Adrenal gland (tissue), 12 donors: ENCODE data around the gene FASTKD1. TPM values are rescaled to one million over a fixed set of nuclear protein-coding genes. Genes with fewer than 3 reads are reported as not detected.
"Not testable (repeated sequence)": the region's sequence is repeated elsewhere in the genome, so short reads cannot be mapped to it uniquely, and the experiment has no call there.

ENCODE experiments used
- DNase-seq, 7 donors: peaks; one replicate each; pipeline ENCODE4 v3.0.0-alpha.2; 2019 to 2020
- H3K27ac ChIP-seq, 5 donors: fragments of 200-600 bp; sonication (generic) in 4 of 5; 1 replicate in 3 of 5; 2 replicates in 2 of 5; pipeline versions ENCODE4 v1.5.1 to v1.8.0; 2016 to 2020; ENCODE audit warnings: mild to moderate bottlenecking in 1 of 5
- H3K27me3 ChIP-seq: fragments of 200-600 bp; 2 replicates; pipeline ENCODE4 v1.8.0; 2021
- H3K36me3 ChIP-seq, 2 donors: fragments of 200-600 bp; replicated peaks in 1 of 2; 1 replicate in 1 of 2; 2 replicates in 1 of 2; pipeline versions ENCODE4 v1.5.1 to v1.8.0; 2018 to 2022
- H3K4me1 ChIP-seq, 2 donors: fragments of 200-600 bp; replicated peaks in 1 of 2; 1 replicate in 1 of 2; 2 replicates in 1 of 2; pipeline versions ENCODE4 v1.5.1 to v1.8.0; 2018 to 2021
- H3K4me3 ChIP-seq, 4 donors: fragments of 200-600 bp; sonication (generic) in 3 of 4; one replicate each; pipeline ENCODE4 v1.5.1; 2016 to 2018
- H3K9me3 ChIP-seq, 3 donors: fragments of 200-600 bp; sonication (generic) in 1 of 3; replicated peaks in 1 of 3; 1 replicate in 2 of 3; 2 replicates in 1 of 3; pipeline versions ENCODE4 v1.5.1 to v1.8.0; 2016 to 2021
- POLR2A ChIP-seq, 2 donors: fragments of 450-650 bp; IDR thresholded peaks; one replicate each; pipeline ENCODE4 v1.6.1; 2017; ENCODE audit warnings: antibody characterized with exemption in 2 of 2, mild to moderate bottlenecking in 2 of 2, moderate library complexity in 1 of 2
- WGBS, 4 donors: extraction: QIAGEN DNeasy Blood & Tissue Kit in 2 of 4; methylation state at CpG; one replicate each; pipeline versions ENCODE4 v1.1.5 to v1.1.7; 2013 to 2017; 5-methylcytosine and 5-hydroxymethylcytosine counted together
- intact Hi-C, 2 donors: fragments of 100-400 bp; cut with DNase I; formaldehyde crosslinking; loops; one replicate each; pipeline versions ENCODE4 v1.14.1 to v1.15.0; 2022 to 2023
- polyA plus RNA-seq, 3 donors: library from polyadenylated mRNA; stranded (reverse); fragments of 200-250 nt in 2 of 3; fragments of 350-450 nt in 1 of 3; fragmentation: Illumina TruSeq in 1 of 3; extraction: RNeasy Lipid Tissue Mini Kit (QIAGEN cat#74804) in 1 of 3; gene quantifications; one replicate each; pipeline ENCODE4 v1.2.3, GENCODE V29; 2013 to 2014
- total RNA-seq, 9 donors: library from RNA; depleted of rRNA in 4 of 9; stranded (reverse); fragments of >200 nt in 4 of 9; fragments of 120-200 nt in 1 of 9; fragmentation: NEBNext Ultra II Directional in 1 of 9; extraction: Animal tissue kit (Norgen Biotek cat#: 25700) in 1 of 9; gene quantifications; one replicate each; pipeline versions ENCODE4 v1.1.0 to v1.2.4, GENCODE V29; 2013 to 2023
- TF ChIP-seq, protein P1 (sequence below), 6 experiments: fragments of 450-650 bp in 4 of 6; fragments of 200-600 bp in 2 of 6; sonication (generic) in 1 of 6; IDR thresholded peaks; 1 replicate in 5 of 6; 2 replicates in 1 of 6; pipeline versions ENCODE4 v1.5.1 to v1.8.0; 2016 to 2021; ENCODE audit warnings: antibody characterized with exemption in 6 of 6, mild to moderate bottlenecking in 2 of 6, moderate library complexity in 1 of 6
- donor health status: healthy with polysubstance abuse.
- donor health status: Bipolar disorder and iron deficiency.
- donor health status: DM: yes; HTN: yes; CAD: no.
- donor health status: DM: no; HTN: no; CAD: no.
- donor health status: DM: no; HTN: no; CAD: no.
- donor health status: DM: yes; HTN: yes; CAD: no.

The FASTKD1 gene
- total and polyA plus RNA-seq, 12 donors: 5.9 to 121 (median 20.9) TPM

DNA sequence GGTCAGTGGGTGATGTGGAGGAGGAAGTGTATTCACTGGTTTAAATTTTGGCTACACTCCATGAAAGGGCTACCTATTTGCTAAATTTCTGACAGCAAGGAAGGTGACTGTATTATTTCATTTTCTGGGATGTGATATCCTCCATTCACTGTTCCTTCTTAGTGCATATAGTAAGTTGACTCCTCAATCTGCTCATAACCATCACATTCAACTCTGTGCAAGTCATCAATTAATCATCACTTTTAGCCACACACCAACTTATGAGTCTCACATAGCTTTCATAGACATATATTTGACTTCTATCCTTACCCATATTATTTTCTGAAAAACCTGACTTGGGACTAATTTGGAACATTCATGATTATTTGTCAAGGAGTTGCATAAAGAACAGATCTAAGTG, 47.2 kb downstream of the FASTKD1 start:
- no peak overlapping the region for H3K27ac ChIP-seq
- no peaks in the 10 kb centered on the region for H3K4me1 ChIP-seq
- H3K9me3 ChIP-seq: no peaks in the 10 kb centered on the region
- H3K4me3 ChIP-seq: no peak overlapping the region
- no peak for DNase-seq
- H3K36me3 ChIP-seq: peaks cover 0 to 7% of the 10 kb centered on the region in 2 donors
- no peak for TF ChIP-seq POLR2A (IDR thresholded peaks at IDR 0.05)
- TF ChIP-seq, protein P1, sequence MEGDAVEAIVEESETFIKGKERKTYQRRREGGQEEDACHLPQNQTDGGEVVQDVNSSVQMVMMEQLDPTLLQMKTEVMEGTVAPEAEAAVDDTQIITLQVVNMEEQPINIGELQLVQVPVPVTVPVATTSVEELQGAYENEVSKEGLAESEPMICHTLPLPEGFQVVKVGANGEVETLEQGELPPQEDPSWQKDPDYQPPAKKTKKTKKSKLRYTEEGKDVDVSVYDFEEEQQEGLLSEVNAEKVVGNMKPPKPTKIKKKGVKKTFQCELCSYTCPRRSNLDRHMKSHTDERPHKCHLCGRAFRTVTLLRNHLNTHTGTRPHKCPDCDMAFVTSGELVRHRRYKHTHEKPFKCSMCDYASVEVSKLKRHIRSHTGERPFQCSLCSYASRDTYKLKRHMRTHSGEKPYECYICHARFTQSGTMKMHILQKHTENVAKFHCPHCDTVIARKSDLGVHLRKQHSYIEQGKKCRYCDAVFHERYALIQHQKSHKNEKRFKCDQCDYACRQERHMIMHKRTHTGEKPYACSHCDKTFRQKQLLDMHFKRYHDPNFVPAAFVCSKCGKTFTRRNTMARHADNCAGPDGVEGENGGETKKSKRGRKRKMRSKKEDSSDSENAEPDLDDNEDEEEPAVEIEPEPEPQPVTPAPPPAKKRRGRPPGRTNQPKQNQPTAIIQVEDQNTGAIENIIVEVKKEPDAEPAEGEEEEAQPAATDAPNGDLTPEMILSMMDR (IDR thresholded peaks at IDR 0.05): no peak
- intact Hi-C loops: no loop called here
- H3K27me3 ChIP-seq: no peaks in the 10 kb centered on the region

DNA sequence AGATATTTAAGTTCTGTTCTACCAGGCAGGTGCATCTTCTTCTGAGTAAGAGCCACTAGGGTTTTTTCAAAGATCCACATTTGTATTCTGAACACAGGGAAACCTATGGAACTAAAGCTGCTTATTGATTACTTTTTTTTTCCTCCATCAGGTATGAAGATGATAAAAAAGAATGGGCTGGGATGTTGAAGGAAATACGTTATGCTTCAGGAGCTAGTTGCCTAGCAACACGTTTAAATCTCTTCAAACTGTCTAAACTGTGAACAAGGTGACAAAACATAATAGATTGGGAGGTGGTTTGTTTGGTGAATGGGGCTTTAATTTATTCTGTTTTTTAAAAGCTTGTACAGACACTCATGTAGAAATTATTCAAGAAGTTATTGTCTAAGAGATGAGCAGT, 48.2 kb downstream of the FASTKD1 start:
- no peaks in the 10 kb centered on the region for H3K27me3 ChIP-seq
- no peaks in the 10 kb centered on the region for H3K9me3 ChIP-seq
- WGBS, 4 donors: 85 to 88% (median 85%) methylated on average over 2 of the region's 2 CpGs
- H3K4me3 ChIP-seq: no peak overlapping the region
- no peak overlapping the region for H3K27ac ChIP-seq
- intact Hi-C loops: no loop called here
- H3K4me1 ChIP-seq: no peaks in the 10 kb centered on the region
- no peak for DNase-seq
- no peak for TF ChIP-seq POLR2A (IDR thresholded peaks at IDR 0.05)
- TF ChIP-seq, protein P1 (IDR thresholded peaks at IDR 0.05): no peak
- peaks cover 0 to 11% of the 10 kb centered on the region in 2 donors for H3K36me3 ChIP-seq

DNA sequence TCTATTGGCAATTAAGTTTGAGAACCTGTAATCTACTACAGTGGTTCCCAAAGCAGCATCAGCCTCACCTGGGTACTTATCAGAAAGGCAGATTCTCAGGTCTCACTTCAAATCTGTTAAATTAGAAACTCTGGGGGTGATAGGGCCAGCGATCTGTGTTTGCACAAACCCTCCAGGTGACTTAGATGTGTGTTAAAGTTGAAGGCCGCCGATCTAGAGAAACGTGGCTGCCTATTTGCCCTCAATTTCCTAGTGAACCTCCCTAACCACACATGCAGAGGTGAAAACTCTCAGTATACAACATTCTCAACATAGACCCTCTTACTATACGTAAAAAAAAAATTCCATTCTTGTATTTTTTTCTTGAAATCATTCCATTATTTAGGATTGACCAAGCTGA, 50.0 kb downstream of the FASTKD1 start:
- 66 to 87% (median 71%) methylated on average over 5 of the region's 5 CpGs for WGBS, 4 donors
- intact Hi-C loops: no loop called here

DNA sequence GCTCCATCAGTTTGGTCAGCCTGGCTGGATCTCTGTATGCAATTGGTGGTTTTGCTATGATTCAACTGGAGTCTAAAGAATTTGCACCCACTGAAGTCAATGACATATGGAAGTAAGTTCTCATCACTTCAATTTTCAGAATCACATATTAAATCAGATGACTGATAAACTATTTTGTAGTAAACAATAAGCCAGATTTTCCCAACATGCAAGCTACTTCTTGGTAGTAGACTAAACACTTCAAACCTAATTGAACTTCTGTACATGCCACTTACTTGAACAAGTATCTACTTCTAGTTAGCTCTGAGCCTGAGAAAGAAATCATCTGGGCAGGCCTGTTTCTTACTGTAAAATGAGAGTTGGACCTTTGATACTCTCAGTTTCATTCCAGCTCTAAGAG, 52.8 kb downstream of the FASTKD1 start:
- Histone ChIP-seq H3K9me3 (no peaks in the 10 kb centered on the region), H3K27me3 (no peaks in the 10 kb centered on the region), H3K27ac (no peak overlapping the region), H3K4me1 (no peaks in the 10 kb centered on the region), H3K4me3 (no peak overlapping the region), H3K36me3 (peaks cover 0 to 6% of the 10 kb centered on the region in 2 donors)
- no peak for TF ChIP-seq POLR2A (IDR thresholded peaks at IDR 0.05)
- TF ChIP-seq, protein P1 (IDR thresholded peaks at IDR 0.05): no peak
- no peak for DNase-seq
- intact Hi-C loops: no loop called here

More for the DNA sequence above, 50.0 kb downstream of the FASTKD1 start:
- Histone ChIP-seq H3K4me1 (no peaks in the 10 kb centered on the region), H3K27me3 (no peaks in the 10 kb centered on the region), H3K4me3 (no peak overlapping the region), H3K36me3 (peaks cover 0 to 6% of the 10 kb centered on the region in 2 donors), H3K27ac (no peak overlapping the region), H3K9me3 (no peaks in the 10 kb centered on the region)
- no peak for TF ChIP-seq POLR2A (IDR thresholded peaks at IDR 0.05)
- TF ChIP-seq, protein P1 (IDR thresholded peaks at IDR 0.05): no peak
- no peak for DNase-seq

DNA sequence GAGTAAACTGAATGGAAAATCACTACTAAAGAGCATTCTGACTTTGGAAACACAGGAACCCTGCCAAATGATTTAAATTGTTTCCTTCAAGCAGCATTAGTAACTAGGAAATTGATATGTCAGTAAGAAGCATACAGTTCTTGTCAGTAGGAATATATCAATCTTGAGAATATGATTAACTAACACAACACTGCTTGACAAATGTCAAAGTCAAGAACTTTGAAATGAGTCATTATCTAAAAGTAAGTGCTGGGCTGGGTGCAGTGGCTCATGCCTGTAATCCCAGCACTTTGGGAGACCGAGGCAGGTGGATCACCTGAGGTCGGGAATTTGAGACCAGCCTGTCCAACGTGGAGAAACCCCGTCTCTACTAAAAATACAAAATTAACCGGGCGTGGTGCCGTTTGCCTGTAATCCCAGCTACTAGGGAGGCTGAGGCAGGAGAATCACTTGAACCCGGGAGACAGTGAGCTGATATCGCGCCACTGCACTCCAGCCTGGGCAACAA, 57.1 kb downstream of the FASTKD1 start:
- H3K4me1 ChIP-seq, DNase-seq, H3K27ac ChIP-seq, intact Hi-C loops, H3K4me3 ChIP-seq, H3K9me3 ChIP-seq, H3K27me3 ChIP-seq, H3K36me3 ChIP-seq: not testable (repeated sequence)
- 92 to 97% (median 95%) methylated on average over 10 of the region's 10 CpGs for WGBS, 4 donors

DNA sequence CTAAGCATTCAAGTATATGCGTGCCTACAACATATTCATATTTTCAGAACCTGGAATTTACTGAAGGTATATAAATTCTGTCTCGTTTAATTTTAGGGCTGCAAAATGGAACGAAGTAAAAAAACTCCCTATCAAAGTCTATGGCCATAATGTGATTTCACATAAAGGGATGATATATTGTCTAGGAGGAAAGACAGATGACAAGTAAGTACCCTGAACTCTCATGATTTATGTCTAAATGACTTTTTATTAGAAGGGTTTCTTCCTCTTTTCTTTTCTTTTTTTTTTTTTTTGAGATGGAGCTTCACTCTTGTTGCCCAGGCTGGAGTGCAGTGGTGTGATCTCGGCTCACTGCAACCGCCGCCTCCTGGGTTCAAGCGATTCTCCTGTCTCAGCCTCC, 58.9 kb downstream of the FASTKD1 start:
- DNase-seq, H3K27me3 ChIP-seq, H3K4me3 ChIP-seq, H3K4me1 ChIP-seq, H3K9me3 ChIP-seq, H3K27ac ChIP-seq, H3K36me3 ChIP-seq, intact Hi-C loops: not testable (repeated sequence)
- 90 to 95% (median 92%) methylated on average over 7 of the region's 7 CpGs for WGBS, 4 donors
